NCI-H2081 treated with DMSO at 0.1 percent for 48 hours (cell line): ENCODE data around the gene ARL15.

Source experiments
- DNase-seq: peaks from one replicate; lab custom pipeline; 2025; lab: John Stamatoyannopoulos, UW

Gene ARL15

DNA sequence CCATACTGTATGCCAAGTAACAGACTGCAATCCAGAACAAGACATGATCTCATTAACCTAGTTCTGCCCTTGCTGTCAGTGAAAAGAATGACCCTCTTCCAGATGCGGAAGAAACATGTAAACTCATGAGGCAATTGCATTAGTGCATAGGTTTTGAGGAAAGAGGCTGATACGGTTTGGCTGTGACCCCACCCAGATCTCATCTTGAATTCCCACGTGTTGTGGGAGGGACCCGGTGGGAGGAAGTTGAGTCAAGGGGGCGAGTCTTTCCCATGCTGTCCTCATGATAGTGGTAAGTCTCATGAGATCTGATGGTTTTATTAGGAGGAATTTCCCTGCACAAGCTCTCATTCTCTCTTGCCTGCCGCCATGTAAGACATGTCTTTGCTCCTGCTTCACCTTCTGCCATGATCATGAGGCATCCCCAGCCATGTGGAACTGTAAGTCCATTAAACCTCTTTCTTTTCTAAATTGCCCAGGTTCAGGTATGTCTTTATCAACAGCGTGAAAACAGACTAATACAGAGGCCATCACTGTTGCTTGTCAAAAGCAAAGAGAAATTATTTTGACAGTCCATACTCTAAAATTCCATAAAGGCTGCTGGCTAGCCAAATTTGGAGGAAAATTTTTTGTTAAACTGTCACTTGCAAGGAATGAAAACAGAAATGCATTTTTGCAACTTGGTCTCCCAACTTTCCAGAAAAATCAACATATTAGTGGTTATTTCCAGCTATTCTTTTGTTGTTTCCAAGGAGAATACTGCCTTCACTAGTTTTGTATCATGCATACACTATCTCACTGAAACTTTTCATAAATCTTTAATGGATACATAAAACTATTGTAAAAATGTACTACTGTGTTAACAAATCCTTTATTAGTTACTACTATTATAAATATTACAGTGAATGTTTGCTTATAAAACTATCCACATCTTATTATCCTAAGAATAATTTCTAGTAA lies 3.2 kb upstream of the ARL15 start:
- no peak for DNase-seq

DNA sequence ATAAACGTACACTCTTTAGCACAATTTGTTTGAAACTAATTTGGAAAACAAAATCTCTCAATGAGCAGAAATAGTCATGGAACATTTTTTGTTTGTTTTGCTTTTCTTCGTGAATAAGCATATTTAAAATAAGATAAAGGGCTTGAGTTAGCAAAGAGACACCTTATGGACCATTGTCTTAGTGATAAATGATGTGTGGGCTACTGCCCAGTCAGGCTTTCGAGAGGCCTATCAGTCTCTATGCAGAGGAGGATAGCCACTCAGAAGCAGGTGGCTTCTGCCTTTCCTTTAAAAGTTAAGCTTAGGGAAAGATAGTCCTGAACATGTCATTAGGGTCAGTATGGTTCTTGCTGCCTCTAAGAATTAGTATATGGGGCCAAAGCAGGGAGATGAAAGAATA lies 2.1 kb upstream of the ARL15 start:
- no peak for DNase-seq

DNA sequence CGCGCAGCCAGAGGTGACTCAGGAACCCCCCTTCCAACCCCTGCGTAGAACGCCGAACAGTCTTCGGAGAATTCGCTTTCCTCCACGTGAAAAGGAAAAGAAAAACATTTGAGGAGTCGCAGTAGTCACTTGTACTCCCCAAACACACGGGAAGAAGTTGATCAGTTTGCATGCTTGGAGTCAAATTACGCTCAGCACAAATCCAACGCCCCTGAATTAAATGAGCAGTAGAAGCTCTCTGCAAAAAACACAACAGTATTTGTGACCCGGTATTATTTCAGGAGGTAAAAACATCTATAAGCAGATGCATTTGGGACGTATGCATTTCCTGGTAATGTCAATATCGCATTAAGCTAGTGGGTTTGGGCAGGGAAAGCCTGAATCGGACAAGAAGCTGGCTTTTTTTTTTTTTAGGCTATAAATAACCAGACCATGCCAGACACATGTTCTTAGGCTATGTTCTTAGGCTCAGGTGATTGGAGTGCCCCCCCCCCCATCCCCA lies 854 bp upstream of the ARL15 start:
- DNase-seq, result no peak

DNA sequence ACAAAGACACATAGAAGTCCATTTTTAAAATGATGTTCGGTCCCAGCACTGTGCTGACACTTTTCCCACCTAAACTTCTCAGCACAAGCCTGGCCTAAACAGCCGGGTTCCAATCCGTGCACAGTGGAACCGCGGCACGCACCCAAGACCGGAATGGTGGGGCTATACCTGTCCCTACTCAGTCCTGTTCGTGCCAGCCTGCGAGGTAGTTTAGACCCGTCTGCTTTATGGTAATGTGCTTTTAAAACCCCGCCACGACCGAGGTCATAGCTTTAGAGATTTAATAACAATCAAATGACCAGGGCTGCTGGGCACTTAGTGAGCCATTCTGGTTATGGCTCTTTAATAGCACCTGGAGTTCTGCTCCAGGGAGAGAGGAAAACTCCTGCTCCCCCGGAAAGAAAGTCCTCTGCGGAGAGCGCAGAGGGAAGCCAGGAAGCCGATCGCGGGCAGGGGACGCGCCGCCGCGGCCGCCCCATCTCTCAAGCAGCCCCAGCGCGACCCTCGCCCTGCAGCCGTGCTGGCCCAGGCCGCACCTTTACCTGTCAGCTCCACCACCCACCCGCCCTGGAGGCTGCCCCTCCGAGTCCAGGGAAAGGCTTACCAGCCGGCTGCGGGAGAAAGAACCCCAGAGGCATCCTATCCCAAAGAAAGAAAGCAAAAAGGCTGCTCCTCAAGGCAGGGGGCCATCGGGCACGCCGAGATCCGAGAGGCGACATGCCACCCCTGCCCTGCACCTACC lies 511 bp downstream of the ARL15 start:
- no peak for DNase-seq

DNA sequence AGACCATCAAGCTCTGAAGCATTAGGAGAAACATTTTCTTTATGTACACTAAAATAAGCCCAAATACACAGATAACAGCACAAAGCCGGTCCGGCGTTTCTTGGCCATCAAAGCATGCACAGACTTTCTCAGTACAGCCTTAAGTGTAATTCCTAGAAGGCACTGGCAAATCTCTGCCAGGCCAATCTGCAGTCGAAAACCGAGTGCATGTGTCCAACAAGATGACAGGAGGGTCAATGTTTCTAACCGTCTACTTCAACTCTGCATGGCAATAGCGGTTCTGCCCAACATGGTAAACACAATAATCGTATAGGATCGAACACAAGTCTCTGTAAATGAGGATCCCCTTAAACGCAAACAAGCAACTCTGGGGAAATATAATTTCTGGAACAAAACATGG lies 1.1 kb downstream of the ARL15 start:
- no peak for DNase-seq

DNA sequence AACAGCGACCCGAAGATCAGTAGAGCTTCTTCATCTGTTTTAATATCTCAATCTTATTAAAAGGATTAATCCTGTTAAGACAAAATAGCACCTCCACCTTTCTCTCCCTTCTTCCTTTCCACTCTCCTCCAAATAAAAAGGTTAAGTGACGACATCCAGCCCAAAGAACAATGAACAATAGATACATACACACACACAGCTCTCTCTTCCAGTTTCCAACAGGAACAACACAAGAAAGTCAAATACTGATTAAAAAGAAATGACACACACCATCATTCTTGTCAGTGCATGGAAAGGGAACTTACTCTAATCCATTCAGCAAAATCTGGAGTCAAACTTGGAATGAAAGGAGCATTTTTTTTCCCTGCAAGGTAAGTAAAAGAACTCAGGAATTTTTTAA lies 2.8 kb downstream of the ARL15 start:
- no peak for DNase-seq

DNA sequence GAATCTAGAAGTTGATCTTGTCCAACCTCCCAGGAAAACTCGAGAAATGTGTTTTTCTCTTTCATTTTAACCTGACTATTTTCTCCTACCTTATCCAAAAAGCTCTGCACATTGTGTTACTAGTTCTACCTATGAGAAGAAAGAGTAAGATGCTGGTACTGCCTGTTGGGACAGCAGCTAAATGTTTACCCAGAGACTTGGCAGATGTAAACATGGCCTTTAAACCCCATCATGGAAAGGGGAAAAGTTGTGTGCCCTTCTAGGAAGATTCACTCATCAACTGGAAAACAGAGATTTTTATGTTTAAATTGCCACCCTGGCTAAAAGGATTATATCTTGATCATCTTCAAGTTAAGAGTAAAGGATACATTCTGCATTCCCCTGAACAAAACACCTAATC lies 3.5 kb downstream of the ARL15 start:
- DNase-seq, result no peak

DNA sequence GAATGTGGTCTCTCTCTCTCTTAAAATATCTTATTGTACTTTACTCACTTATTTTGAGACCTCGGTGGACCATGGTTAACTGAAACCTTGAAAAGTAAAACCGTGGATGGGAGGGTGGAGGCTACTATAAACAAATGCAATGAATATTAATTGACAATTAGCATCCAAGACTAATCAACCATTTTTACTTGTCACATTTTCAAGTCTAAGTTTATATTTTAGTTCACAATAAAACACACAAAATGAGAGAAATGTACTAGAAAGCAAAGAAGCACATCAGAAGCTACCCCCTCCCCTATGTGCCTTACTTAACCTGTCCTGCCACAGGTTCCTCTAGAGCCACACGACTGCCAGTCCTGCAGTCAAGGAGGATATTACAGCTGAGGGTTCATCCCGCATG lies 4.6 kb downstream of the ARL15 start:
- DNase-seq, result no peak

DNA sequence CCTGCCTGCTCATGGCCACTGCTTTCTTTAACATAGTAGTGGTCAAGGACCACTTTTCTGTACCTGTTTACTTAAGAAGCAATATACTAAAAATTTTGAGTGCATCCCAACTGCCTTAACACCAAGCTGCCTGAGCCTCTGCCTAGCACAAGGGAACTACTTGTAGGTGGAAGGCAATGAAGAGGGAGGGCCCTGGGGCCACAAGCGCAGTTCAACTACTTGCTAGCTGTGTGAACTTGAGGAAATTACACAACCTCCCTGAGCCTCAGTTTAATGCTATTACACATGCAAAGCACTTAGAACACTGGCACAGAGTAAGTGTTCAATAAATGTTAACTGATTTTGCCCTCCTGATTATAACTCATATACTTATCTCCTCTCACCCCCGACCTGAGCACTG lies 6.3 kb downstream of the ARL15 start:
- DNase-seq, result no peak

DNA sequence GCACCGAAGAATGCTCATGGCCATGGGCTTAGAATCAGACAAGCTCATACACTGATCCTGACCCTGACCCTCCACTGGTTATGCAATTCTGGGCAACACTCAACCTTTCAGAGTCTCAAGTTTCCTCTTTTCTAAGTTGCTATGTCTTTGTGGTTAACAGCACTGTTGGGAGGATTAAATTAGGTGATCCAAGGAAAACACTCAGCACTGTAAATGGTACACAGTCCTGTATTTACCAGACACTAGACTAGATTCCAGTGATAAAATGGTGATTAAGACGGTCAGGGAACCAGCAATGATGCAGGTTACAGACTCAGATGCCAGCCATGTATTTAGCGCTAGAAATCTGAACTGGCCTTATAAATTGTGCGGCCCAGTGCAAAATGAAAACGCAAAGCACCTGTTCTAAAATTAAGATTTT lies 8.1 kb downstream of the ARL15 start:
- no peak for DNase-seq

DNA sequence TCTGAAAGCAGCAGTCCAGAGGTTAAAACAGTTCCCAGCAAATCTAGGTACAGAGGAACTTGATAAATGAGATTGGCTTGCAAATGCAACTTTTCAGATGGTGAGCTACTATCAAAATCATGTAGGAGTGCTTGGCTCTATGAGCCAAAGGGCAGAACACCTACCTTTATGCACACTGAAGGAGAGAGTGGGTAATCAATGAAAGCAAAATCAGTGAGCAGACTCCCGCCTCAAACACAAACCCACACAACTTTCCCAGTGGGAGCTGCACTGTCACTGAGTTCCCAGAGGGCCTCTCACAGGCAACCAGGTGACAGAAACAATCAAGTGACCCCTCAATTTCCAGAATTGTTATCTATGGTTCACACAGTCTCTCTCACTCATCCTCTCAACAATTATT lies 8.5 kb downstream of the ARL15 start:
- no peak for DNase-seq

DNA sequence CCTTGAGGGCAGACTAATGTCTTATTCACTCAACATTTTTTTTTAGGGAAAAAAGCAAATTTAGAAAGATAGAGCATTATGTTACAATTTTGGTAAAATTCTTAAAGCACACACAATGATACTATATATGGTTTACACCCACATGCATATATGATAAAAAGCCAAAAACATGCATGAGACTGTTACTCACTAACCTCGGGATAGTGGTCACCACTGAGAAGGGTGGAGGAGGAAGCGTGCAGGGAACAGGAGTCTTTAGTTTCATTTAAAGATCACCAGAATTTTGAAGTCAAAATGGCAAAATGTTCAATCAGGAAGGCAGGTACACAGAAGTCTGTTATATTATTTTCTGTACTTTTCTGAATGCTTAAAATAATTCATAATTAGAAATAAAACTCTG lies 9.2 kb downstream of the ARL15 start:
- DNase-seq, result no peak

DNA sequence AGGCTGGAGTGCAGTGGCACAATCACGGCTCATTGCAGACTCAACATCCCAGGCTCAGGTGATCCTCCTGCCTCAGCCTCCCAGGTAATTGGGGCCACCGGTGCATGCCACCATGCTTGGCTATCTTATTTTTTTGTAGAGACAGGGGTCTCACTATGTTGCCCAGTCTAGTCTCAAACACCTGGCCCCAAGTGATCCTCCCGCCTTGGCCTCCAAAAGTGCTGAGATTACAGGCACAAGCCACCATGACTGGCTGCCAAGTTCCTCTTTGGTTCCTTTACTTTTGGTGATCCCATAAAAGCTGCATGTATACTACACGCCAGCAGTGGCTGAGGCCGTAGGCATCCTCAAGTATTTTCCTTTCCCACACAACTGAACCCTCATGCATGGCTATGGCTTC lies 11.4 kb downstream of the ARL15 start:
- no peak for DNase-seq

DNA sequence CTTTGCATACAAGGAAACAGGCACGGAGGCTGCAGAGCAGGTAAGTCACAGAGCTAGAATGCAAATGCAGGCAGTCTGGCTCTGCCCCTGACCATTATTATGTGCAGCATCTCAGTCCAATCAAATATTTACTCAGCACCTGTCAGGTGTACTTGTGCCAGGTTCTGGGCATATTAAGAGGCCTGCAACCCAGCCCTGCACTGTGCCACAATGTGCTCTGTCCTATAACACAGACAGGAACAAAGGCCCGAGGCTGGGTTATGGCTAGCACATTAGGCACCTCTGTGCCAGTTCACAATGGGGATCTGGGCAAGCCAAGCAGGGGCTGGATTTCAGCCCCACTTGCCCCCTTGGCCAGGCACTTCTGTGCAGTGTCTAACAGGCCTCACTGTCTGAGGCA lies 14.0 kb downstream of the ARL15 start:
- DNase-seq, result peak; percentile 11

DNA sequence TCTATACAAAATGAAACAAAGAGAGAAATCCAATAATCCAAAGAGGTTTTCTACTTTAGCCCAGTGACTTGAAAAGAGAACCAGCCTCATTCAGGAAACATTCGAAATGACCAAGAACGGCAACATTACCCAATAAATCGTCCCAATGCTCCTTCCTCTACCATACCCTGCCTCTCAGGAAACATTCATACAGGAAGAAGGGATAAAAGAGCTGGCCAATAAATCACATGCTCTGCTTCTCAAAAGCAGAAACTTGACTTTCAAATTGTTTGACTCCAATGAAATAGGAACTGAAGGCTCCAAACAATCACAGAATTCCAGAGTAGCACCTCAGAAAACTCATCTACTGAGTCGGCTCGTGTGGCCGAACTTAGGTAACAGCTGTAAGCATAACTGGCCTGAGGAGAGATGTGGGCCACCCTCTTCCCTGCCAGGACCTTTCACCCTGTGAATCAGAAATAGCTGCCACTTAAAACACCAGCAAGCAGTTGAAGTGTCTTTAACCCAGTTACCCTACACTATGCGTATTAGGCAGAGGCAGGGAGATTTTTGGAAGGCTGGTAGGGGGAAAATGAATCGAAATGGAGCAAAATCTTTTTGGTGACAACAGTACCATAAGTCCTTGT lies 14.6 kb downstream of the ARL15 start:
- no peak for DNase-seq

DNA sequence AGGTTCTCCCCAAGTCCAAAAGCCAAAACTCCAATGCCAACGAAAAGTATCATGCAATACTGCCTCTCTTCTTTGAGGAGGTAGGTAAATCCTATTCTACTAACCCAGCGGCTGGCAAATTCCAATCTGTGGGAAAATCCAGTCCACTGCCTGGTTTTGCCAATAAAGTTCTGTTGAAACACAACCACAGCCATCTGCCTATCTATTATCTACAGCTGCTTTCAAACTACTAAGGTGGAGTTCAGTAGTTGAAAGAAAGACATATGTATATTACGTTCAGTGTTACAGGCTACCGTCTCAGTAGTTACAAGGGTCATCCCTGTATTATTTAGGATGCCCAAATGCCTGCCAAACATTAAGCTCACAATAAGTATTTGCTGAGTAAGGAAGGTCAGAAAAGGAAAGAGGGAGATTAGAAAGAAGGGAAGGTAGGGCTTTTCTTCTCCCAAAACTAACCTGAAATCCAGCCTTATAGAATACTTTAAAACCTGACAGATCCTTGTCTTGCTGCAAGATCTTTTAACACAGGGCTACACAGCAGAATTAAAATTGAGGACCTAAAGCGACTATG lies 16.2 kb downstream of the ARL15 start:
- no peak for DNase-seq

DNA sequence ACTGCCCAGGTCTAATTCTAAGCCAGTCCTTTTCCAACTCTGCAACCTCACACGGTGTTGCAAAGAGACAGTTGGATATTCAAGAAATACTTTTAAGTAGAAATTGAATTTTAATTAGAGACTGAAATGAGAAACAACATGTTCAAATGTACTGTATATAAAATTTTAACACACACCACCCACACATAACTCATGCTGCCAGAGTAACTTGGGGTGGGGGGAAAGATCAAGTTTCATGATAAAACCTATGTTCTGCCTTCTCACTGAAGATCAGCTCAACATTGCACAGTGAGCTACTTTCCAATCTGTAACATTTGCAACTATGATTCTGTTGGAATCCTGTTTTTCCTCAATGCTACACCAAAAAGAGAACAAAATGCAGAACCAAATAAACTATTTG lies 17.5 kb downstream of the ARL15 start:
- no peak for DNase-seq

DNA sequence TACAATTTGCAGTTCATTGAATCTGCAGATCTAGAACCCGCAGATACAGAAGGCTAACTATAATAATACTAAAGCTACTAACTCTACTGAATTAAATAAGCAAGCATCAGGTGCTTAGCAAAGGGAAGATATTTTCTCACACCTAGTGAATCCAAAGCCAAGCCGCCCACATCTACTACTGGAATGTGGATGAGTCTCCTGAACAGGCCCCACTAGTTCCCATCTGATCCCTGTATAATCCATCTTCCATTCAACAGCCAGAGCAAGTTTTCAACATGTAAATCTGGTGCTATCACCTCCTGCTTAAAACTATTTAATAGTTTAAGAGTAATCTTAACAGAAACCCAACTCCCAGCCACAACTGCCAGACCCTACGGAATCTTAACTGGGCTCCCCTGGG lies 18.9 kb downstream of the ARL15 start:
- DNase-seq, result no peak

DNA sequence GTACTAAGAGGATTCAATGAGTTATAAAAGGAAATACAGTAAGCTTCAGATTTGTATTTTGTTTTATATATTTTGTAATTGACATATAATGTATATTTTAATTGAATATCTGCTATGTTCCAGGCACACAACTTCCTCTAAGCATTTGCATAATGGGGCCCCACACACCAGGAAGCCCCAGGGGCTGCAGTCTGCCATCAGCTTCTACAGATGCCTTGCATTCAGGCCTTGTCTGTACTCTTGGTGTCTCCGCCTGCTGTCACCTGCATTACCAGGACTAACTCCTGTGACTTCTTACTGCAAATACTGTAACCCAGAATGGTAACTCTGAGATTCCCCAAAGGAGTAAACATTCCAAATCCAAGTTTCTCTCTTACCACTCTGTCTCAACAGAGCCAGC lies 20.6 kb downstream of the ARL15 start:
- DNase-seq, result no peak

DNA sequence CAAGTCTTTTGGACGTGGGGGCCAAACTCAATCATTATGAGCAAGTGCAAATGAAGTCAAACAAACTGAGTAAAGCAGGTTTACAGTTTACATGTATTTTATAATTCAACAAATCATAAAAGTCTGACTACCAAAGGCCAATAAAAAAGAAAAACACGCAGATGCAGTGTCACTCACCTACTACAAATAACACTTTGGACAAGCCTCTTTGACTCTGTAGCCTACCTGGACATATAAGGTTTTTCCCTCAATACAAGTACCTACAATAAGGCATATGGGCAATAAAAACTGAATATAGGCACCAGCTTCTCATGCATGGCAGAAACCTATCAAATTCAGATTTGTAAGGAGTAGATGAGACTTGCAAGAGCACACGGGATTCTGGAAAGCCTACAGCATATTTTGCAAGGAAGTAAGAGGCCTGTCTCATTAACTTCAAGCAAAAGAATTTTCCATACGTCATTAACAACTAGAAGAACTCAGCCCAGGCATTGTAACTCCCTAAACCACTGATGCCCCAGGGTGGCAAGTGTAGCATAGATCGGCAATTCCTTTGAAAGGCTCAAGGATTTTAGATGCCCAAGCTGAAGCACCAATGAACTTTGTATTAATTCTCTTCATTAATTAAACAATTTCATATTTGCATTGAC lies 21.7 kb downstream of the ARL15 start:
- DNase-seq, result no peak

DNA sequence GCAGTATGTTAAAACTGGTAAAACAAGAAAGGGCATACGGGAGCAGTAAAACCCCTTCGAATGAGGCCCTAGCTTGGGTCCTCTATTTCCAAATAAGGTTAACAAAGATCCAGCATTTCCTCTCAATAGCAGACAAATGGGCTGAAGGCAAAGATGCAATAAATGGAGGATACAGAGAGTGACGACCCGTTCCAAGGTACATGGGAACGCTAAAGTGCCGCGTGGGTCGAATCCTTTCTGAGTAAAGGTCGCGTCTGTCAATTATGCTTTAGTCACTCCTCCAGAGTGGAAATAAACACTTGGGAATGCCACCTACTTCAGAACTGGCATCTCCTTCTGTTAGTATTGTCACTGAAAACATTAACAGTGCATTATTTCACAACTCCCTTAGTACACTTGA lies 24.7 kb downstream of the ARL15 start:
- DNase-seq, result no peak

DNA sequence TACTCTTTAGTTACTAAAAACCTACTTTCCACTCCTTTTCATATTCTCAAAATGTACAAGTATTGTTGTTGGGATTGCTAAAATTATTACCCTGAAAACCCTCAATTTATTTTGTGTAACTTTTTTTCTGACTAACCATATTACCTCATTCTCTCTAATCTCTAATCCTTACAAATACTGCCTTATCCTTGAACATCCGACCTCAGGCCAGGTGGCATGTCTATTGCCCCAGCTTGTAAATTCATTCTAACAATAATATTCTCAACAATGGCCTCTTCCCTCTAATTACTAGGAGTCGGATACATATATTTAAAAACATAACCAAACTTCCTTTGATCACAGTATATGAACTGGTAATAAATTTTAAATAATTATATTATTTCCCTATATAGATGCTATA lies 25.8 kb downstream of the ARL15 start:
- no peak for DNase-seq
